ENCODE results near the gene DDX59.

GRCh38 chr1:200620273-200621131 lies 49.2 kb downstream of the DDX59 start, which contains the start of gene KIF14:
- peak; percentile 95 for TF ChIP-seq SMAD3 (CRISPR knock-in tag; IDR thresholded peaks at IDR 0.05; ENCODE audit: borderline replicate concordance)
- TF ChIP-seq MAX (CRISPR knock-in tag; IDR thresholded peaks at IDR 0.05) = peak; percentile 75
- peak; percentile 90 for TF ChIP-seq FOXP1 (CRISPR knock-in tag; IDR thresholded peaks at IDR 0.05; ENCODE audit: borderline replicate concordance)
- no peak for TF ChIP-seq GRHL2 (CRISPR knock-in tag; IDR thresholded peaks at IDR 0.05; ENCODE audit: insufficient replicate concordance, severe bottlenecking)
- no peak for TF ChIP-seq CTCF (IDR thresholded peaks at IDR 0.05)
- TF ChIP-seq E2F4 (CRISPR knock-in tag; IDR thresholded peaks at IDR 0.05; ENCODE audit: borderline replicate concordance, low read depth) = peak; percentile 87; the same call in 1 of the 2 replicates
- no peak for TF ChIP-seq ATF3 (CRISPR knock-in tag; conservative IDR thresholded peaks at IDR 0.05)
- TF ChIP-seq E2F5 (CRISPR knock-in tag; IDR thresholded peaks at IDR 0.05) = peak; percentile 65; the same call in 1 of the 2 replicates
- no peak for TF ChIP-seq ELF4 (CRISPR knock-in tag; IDR thresholded peaks at IDR 0.05; ENCODE audit: low read depth)
- TF ChIP-seq ZBTB43 (CRISPR knock-in tag; IDR thresholded peaks at IDR 0.05) = no peak
- no peak for TF ChIP-seq ZNF512 (CRISPR knock-in tag; IDR thresholded peaks at IDR 0.05; ENCODE audit: borderline replicate concordance)
- TF ChIP-seq ATF2 (CRISPR knock-in tag; IDR thresholded peaks at IDR 0.05; ENCODE audit: borderline replicate concordance, low read depth) = no peak
- no peak for TF ChIP-seq ZNF121 (CRISPR knock-in tag; IDR thresholded peaks at IDR 0.05)
- TF ChIP-seq USF1 (CRISPR knock-in tag; IDR thresholded peaks at IDR 0.05) = no peak
